HT-29 (cell line): Measurements from ENCODE around the gene GALNT10. TPM values are rescaled to one million over a fixed set of nuclear protein-coding genes. Genes with fewer than 3 reads are reported as not detected.

Source experiments
- small RNA-seq: library from RNA; depleted of rRNA; stranded (forward); fragments of <200 nt; gene quantifications from one replicate; pipeline ENCODE3, GENCODE V24; 2014
- total RNA-seq: library from RNA; depleted of rRNA; stranded (reverse); fragments of >200 nt; shearing (Covaris generic); gene quantifications from 2 replicates; pipeline ENCODE4 v1.2.3, GENCODE V29; 2014; rRNA removed

GALNT10 gene
- total RNA-seq, 1 experiment from 2014 or later, result 8.0 TPM

Small RNA genes lying within 50 kb of the gene (small RNA-seq; reads per million reads assigned to genes)
- gene MIR1294 (not detected), gene RN7SL655P (not detected)

Other genes with a start within 250 kb of the GALNT10 start
- gene FAM114A2, start 151.8 kb upstream of the GALNT10 start, total RNA-seq, result 3.9 and 5.8 TPM in 2 replicates
- gene MFAP3, start 151.8 kb upstream of the GALNT10 start, total RNA-seq, result 12.5 and 17.1 TPM in 2 replicates